NCI-H1417 (cell line): Measurements from ENCODE around the gene PDGFB.
"Not testable (repeated sequence)": the region's sequence is repeated elsewhere in the genome, so short reads cannot be mapped to it uniquely, and the experiment has no call there.

Source experiments
- DNase-seq, 3 experiments: peaks; one replicate each; lab custom pipeline; 2025; lab: John Stamatoyannopoulos, UW

Gene PDGFB

DNA sequence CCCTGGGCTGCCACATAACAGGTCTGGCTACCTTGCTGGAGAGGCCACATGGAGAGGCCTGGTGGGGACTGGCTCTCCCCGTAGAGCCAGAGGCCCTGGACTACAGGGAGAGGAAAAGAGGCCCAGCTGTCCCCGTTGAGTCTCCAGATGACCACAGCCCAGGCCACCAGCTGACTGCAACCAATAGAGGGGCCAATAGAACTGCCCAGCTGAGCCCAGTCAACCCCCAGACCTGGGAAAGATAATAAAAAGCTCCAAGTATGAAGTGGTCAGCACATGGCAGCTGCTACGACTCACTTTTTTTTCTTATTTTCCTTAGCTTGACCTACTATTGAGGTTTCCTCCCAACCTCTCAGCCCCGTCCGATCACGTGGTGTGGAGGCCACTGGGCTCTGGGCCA lies 18.4 kb downstream of the PDGFB start:
- DNase-seq, result no peak

DNA sequence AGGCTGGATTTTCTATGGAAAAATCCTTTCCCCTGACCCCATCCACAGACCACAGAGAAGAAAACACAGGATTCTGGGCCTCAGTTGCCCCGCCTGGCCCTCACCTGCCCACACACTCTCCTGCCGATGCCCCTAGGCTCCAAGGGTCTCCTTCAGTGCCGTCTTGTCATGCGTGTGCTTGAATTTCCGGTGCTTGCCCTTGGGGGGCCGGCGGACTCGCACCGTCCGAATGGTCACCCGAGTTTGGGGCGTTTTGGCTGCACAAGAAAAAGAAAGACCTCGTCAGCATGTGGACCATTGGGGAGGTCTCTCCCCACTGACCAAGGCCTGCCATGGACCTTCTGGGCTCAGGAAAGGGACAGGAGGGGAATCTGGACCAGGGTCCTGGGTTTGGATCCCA lies 19.2 kb downstream of the PDGFB start:
- no peak for DNase-seq

GRCh38 chr22:39224550-39224949 lies 20.2 kb downstream of the PDGFB start:
- no peak for DNase-seq

GRCh38 chr22:39223091-39223710 lies 21.6 kb downstream of the PDGFB start:
- DNase-seq, result no peak

DNA sequence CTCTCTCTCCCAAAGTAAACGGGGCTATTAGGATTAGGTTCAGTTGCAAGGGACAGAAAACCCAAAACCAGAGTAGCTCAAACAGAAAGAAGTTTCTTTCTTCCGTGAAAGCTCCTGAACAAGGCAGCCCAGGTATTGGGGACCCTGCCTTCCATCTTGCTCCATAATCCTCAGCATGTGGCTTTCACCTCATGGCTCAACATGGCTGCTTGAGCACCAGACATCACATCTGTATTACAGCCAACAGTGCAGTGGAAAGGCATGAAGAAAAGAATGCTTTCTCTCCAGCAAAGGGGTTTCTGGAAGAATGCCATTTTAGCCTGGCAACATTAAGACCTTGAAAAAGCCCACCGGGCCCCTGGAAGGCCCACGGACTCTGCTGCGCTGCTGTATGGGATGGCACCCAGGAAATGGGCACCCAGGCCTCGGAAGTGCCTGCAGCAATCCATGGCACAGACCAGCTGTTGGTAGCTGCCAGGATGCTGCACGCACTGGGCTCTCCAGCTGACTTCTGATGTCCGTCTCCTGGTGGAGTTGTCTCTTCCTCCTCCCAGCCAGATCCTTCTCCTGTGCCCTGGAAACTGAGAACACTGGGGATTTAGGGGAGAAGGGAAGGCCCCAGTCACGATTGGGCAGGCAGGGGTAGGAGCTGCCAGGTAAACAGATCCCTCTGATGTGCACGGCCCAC lies 22.6 kb downstream of the PDGFB start:
- DNase-seq, result no peak

- no peak for DNase-seq
Measured at GRCh38 chr22:39220890-39221850, 23.6 kb downstream of the PDGFB start.

- no peak for DNase-seq
Measured at GRCh38 chr22:39220450-39220849, 24.3 kb downstream of the PDGFB start.

- no peak for DNase-seq
Measured at GRCh38 chr22:39219071-39220039, 25.4 kb downstream of the PDGFB start.

- not testable (repeated sequence) for DNase-seq
Measured at GRCh38 chr22:39218432-39218831, 26.4 kb downstream of the PDGFB start.

GRCh38 chr22:39216143-39216490 lies 28.7 kb downstream of the PDGFB start:
- no peak for DNase-seq

DNA sequence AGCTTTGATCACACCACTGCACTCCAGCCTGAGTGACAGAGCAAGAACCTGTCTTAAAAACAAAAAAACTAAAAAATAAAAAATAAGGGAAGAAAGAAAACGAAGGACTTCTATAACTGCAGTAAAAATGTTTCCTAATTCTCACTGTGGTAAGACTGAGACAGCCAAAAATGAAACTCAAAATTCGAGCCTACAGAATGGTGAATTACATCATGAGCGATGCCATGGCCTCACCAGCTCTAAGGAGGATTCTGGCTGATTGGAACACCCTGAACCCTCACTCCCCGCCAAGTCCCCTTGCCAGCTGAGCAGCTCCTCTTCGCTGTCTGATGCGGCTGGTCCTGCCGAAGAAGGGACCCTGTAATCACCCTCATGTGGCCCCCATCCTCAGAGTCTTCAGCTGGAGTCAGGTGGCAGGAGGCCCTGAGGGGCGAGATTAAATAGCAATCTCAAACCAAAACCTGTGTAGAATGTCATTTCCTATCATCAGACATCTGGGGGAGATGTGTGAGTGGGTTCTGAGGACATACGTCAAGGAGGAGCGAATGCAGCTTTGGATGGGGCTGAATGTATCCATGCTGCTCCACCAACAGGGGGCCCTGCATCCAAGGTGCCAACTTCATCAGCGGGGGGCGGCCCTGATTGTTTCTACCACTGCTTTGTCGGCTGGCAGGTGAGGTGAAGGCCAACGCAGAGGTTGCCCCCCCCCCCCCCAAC lies 29.2 kb downstream of the PDGFB start:
- DNase-seq, result no peak

- no peak for DNase-seq
Measured at GRCh38 chr22:39215070-39215396, 29.7 kb downstream of the PDGFB start.

GRCh38 chr22:39214383-39215069 lies 30.3 kb downstream of the PDGFB start:
- no peak for DNase-seq

DNA sequence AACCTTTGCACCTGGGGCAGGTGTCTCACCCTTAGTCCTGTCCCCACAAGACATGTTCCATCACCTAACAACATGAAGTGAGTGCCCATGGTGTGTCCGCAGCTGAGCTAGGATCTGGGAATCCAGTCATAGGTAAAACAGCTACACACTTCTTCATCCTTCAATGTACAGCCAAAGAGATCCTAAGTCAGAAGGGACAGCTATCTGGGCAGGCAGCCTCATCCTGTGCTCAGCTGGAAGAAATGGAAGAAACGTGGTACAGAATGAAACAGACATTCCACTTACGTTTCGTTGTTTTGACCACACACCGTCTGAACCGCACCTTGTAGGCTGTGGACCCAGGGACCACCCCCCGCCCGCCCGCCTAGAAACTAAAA lies 30.8 kb downstream of the PDGFB start:
- DNase-seq, result no peak

GRCh38 chr22:39212721-39213376 lies 31.9 kb downstream of the PDGFB start:
- DNase-seq, result no peak

DNA sequence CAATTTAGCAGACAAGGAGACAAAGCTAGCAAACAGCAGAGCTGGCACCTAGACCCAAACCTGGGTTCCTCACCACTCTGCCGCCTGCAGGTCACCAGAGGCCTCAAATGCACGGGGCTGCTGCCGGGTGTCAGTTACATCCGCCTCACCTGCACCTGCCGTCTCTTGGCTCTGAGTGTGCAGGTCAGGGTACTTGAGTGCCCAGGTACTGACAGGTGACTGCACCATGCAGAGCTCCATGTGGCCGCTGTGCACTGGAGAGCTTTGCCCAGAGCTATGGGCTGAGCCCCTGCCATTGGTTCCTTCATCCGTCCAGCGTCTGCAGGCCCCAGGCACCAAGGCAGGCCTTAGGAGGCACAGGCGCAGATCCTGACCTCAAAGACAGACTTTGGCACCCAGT lies 35.0 kb downstream of the PDGFB start:
- peak; percentile 23 to 86 (median 59) for DNase-seq

DNA sequence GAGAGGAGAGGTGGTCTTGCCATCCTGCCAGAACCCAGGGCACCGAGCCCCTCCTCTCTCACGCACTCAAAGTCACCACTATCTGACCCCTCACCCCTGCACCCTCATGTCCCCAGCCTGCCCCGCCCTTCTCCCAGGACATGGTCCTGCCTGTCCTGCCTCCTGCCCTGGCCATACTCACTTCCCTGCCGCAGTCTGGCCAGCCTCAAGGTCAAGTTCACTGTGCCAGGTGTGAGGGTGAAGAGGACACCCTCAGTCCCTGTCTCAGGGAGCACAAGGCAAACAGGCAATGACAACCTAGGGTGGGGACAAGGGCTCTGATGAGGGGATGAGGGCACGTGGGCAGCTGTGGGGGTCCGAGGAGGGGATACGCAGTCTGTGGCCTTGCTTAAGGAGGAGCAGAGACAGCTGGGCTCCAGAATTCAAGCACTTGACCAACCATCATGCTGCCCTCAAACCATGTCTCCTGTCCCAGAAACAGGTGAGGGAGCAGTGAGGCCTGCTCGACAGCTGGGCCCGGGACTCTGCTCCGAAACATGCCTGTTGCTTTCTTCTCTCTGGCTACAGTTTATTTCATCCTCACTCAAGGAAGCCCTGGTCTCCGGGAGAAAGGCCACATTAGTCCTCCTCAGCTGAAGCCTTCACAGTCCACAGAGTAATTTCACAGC lies 36.6 kb downstream of the PDGFB start:
- no peak for DNase-seq

GRCh38 chr22:39207141-39208012 lies 37.4 kb downstream of the PDGFB start:
- peak in 2 of 3 experiments; percentile 1 to 25 for DNase-seq
